CD4-positive, alpha-beta T cell treated with Interleukin-21 for 1 hour (primary cell): ENCODE measurements around the gene C2orf92.

Source experiments
- DNase-seq: peaks from one replicate; pipeline ENCODE4 v3.0.0-alpha.2; 2020

Gene C2orf92

DNA sequence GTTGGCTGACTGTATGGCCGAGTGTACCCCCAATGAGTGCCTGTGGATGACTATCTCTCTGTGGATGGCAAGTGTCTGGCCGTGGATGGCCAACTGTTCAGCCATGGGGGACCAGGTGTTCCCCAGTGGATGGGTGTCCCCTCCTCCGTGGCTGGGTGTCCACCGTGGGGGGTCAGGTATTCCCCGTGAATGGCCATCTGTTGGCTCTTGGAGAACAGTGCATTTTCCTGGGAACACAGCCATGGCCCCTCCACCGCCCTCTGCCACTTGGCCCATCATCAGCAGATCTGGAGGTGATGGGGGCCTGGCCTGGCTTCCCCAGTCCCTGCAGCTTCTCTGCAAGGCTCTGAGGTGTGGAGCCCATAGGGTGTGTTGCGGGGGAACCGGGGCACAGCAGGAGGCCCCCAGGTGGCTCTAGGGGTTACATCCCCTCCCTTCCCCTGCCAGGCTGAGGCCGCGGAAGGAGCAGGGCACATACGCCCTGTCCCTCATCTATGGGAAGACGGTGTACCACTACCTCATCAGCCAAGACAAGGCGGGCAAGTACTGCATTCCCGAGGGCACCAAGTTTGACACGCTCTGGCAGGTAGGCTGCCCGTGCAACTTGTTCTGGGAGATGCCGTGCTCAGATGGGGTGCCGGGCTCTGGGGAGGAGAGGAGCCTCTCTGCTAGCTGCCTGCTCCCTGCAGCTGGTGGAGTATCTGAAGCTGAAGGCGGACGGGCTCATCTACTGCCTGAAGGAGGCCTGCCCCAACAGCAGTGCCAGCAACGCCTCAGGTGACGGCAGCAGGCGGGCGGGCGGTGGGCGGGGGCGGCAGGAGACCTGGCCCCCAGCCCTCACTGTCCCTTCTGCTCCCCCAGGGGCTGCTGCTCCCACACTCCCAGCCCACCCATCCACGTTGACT, 63.2 kb downstream of the C2orf92 start:
- no peak for DNase-seq

DNA sequence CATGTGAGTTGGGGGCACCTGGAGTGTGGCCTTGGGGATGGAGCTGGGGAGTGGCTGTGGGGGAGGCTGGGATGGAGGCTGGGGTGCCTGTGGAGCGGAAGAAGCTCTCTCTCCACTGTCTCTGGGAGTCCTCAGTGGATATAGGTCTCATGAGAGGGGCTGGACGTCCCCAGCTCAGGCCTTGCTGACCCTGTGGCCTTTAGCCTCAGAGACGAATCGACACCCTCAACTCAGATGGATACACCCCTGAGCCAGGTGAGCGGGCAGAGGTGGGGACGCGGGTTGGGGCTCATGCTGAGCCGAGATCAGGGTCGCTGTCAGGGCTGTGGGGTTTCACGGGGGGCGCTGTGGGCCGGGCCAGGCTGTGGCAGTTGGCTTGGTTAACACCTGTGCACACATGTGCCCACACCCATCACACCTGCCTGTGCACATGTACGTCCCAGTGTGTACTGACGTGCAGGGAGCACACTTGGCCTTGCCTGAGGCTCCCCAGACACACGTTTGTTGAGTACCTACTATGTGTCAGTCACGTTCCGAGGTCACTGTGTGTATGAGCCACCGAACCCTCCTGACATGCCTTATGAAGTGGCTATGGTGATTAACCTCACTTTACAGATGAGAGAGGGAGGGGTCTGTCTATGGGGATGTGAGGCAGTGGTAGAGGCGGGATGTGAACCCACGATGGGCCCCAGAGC, 64.0 kb downstream of the C2orf92 start:
- no peak for DNase-seq

DNA sequence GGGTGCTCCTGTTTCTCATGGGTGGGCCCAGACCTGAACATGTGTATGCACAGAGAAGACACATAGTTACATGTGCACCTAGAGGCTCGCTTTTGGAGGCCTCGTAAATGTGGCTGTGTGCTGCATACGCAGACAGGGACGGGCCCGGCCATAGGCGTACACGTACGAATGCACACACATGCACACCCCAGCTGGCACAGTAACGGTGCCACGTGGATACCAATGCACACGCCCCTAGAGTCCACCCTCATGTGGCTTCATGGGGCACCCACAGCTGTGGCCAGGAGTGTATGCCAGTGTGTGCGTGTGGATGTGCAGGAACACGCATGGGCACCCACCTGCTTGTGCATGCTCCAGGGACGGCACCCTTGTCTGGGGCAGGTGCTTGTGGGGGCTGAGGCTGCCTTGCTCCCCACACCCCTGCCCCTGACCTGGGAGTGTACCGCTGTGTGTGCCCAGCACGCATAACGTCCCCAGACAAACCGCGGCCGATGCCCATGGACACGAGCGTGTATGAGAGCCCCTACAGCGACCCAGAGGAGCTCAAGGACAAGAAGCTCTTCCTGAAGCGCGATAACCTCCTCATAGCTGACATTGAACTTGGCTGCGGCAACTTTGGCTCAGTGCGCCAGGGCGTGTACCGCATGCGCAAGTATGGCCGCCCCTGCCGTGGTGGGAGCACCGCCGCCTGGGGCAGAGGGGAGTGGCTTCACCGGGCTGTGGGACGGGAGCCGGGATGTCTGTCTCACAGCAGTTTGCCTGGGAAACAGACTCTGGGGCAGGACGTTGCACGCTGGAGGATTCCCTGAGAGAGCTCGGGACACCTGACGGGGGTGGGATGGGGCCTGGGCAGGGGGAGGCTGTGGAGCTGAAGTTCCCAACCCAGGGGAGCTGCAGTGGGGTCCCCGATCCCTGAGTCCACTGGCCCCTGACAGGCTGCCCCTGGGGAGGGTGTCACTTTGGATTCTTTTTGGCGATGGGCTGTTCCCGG, 64.8 kb downstream of the C2orf92 start:
- no peak for DNase-seq

DNA sequence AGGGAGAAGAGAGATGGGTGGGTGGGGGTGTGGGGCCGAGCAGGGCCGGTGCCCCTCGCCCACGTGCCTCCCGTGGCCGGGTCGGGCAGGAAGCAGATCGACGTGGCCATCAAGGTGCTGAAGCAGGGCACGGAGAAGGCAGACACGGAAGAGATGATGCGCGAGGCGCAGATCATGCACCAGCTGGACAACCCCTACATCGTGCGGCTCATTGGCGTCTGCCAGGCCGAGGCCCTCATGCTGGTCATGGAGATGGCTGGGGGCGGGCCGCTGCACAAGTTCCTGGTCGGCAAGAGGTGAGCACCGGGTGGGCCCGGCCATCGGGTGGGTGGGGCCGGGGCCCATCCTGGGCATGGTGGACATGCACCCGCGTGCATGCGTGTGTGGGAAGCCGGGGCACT, 65.6 kb downstream of the C2orf92 start:
- no peak for DNase-seq

DNA sequence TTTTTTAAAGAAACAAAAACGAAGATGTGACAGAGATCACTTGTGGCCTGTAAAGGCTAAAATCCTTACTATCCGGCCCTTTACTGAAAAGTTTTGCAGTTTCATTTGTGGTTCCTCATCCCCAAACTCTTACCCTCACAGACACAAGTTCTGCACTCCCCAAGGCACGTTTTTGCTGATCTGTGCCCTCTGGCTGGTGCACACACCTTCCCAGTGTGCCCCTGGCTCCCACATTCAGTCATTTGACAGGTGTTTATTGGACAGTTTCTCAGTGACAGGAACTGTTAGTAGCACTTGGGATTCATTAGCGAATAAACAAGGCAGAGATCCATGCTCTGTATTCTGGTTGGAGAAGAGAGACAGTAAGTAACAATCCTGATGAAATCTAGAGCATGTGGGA, 66.7 kb downstream of the C2orf92 start:
- no peak for DNase-seq

DNA sequence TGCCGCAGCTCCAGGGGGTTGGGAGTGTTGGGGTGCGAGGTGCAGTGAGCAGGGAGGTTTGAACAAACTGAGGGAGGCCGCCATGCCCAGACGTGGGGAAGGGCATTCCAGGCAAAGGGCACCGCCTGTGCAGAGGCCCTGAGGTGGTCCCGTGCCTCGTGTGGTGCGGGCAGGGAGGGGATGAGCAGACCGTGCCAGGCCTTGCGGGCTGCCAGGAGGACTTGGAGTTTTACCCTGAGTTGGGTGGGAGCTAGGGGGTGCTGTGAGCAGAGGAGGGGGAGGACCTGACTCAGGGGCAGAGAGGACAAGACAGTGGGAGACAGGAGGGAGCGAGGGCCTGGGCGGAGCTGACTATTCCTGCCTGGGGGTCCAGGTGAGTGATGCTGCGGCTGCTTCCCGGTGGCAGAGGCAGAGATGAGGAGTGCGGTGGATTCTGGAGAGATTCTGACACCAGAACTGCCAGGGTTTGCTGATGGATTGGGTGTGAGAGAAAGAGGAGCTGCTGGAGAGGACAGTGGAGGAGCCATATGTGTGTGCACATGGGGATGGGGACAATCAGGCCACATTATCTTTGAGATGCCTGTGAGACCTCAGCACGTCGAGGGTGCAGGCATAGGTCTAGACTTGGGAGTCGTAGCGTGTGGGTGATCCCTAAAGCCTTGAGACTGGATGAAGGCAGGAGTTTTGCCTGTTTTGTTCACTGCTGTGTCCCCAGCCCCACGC, 67.3 kb downstream of the C2orf92 start:
- no peak for DNase-seq

DNA sequence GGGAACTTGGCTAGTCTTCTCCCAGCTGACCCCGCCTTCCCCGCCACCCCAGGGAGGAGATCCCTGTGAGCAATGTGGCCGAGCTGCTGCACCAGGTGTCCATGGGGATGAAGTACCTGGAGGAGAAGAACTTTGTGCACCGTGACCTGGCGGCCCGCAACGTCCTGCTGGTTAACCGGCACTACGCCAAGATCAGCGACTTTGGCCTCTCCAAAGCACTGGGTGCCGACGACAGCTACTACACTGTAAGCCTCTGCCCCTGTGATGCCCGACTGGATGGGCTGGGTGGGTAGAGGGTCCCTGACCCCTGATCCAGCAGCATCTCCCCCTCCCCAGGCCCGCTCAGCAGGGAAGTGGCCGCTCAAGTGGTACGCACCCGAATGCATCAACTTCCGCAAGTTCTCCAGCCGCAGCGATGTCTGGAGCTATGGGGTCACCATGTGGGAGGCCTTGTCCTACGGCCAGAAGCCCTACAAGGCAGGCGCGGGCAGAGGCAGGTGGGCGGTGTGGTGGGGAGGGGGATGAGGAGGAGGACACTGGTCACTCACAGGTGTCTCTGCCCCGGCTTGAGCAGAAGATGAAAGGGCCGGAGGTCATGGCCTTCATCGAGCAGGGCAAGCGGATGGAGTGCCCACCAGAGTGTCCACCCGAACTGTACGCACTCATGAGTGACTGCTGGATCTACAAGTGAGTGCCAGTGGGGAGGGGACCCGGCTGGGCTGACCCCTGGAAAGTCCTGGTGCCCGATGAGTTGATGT, 68.1 kb downstream of the C2orf92 start:
- DNase-seq: no peak

DNA sequence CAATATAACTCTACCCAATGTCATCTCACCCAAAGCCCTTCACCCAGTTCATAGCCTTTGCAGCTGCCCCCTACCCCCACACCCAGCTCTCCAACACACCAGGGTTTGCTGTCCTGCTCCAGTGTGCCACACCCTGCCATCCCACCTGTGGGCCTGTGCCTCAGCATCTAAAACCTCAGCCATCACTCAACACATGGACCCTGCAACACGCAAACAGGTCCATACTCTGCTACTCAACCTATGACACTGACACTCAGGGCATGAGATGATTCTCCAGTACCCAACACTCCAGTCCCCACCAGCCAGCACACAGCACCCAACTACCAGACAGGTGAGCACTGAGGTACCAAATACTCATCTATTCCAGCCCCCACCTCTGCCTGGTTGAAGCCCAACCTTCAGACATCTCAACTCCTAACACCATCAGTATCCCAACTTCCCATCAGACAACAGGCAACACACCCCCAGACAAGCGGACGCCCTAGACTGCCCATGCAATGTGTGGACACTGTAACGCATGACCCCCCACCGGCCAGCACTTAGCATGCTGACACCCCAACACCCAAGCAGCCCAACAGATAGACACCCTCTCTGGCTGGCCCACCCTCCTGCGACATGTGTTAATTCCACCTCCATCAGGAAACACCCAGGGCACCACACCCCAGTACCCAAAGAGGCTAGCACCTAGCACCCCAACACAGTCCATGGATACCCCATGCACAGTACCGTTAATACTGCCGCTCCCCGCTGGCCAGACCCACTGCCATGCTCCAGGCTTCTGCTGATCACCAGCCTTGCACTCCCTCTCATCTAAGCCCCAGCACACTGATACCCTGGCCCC, 68.9 kb downstream of the C2orf92 start:
- no peak for DNase-seq

DNA sequence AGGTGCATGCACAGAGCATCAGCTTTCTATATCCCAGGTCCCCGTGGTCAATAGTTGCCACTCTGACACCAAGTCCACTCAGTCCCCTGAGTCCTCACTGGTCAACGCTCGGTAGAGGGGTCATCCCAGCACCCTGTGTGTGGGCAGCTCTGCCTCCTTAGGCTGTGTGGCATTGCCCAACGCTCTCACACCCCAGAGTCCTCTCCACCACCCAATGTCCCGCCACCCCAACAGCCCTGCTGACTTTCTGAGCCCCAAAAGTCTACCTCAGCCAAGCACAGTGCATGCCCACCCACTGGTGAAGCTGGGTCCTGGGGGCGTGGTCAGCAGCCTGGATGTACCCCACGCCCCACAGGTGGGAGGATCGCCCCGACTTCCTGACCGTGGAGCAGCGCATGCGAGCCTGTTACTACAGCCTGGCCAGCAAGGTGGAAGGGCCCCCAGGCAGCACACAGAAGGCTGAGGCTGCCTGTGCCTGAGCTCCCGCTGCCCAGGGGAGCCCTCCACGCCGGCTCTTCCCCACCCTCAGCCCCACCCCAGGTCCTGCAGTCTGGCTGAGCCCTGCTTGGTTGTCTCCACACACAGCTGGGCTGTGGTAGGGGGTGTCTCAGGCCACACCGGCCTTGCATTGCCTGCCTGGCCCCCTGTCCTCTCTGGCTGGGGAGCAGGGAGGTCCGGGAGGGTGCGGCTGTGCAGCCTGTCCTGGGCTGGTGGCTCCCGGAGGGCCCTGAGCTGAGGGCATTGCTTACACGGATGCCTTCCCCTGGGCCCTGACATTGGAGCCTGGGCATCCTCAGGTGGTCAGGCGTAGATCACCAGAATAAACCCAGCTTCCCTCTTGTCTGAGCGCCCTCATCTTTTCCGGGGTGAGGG, 69.7 kb downstream of the C2orf92 start:
- no peak for DNase-seq

DNA sequence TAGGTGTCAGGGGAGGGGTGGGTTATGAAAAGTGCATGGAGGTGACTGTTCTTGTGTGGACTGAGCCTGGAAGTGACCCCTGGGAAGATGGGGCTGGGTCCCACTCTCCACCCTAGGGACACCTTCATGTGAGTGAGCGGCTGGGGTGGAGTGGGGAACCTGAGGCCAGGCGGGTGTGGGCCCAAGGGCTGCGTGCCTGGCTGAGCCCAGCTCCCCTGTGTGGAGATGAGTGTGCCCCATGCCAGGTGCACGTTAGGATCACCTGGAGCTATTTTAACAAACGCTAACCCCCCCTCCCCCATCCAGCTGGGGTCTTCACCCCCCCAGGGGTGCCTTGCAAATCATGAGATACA, 70.4 kb downstream of the C2orf92 start:
- DNase-seq: no peak

DNA sequence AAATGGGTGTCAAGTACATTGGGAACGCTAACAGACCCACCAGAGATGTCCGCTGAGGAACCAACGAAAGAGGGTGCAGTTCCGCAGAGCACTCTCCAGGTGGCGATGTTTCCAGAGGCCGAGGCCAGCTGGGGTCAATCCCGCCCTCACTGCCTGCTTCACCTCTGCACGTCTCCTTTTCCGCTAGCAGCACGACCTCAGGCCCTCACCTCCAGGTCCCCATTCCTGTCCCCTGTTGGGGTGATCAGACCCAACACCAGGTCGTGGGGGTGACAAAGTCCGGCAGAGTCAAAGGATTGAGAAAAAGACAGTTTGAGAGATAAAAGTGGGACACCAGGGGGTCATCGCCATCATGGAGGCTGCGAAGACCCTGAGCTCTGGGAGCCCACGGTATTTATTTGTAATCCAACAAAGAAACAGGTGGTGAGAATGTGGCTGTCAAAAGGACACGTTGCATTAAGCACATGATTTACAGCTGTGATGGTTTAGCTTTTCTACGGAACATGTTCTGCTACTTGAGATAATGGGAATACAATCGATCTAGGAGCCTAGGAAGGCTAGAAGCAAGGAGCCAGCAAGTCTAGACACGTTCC, 71.2 kb downstream of the C2orf92 start:
- peak; percentile 53 for DNase-seq

DNA sequence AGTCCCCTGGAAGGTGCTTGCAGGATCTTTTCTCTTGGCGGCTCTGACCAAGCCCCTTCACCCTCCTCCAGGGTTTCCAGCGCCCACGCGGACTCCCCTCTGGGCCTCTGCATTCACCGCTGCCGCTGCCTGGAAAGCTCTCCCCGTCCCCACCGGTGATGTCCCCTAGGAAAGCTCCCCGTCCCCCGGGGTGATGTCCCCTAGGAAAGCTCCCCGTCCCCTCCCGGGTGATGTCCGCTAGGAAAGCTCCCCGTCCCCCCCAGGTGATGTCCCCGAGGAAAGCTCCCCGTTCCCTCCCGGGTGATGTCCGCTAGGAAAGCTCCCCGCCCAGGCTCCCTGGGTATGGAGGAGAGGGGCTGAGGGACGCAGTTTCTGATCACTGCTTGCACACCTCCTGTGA, 71.7 kb downstream of the C2orf92 start:
- DNase-seq: no peak

DNA sequence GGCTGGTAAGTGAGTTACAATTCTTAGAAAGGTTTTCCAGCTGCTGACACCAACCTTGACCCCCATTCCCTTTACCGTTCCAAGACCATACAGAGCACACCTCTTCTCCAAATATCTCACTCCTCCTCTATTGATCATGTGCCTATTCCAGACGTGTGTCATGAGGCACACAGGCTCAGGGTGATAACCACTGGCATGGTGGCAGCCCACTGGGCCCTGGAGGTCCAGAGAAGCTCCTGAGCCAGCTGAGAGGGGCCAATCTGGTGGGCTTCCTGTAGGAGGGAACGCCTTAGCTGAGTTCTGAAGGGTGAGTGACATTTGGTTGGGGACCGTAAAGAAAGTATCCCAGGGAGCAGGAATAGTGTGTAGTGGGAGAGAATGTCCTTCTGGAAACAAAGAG, 72.2 kb downstream of the C2orf92 start:
- DNase-seq: no peak

DNA sequence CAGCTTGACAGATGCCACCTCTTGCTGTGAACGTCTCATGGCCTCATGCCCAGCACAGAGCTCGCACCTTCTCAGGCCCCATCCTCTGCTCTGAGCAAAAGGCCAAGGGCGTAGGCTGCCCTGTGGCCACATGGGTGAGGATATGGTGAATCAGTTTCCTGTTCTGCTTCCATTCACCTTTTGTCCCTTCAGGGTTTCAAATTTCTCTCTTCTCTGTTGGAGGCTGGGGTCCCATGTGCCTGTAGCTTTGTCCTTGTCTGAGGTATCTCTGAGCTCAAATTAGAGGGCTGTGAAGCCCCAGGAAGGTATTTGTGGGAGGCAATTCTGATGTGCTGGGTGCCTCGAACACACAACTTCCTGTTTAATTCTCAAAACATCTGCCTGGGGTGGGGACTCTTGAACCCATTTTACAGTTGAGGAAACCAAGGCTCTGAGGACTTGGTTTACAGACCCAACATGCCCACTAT, 72.9 kb downstream of the C2orf92 start:
- DNase-seq: peak; percentile 42

DNA sequence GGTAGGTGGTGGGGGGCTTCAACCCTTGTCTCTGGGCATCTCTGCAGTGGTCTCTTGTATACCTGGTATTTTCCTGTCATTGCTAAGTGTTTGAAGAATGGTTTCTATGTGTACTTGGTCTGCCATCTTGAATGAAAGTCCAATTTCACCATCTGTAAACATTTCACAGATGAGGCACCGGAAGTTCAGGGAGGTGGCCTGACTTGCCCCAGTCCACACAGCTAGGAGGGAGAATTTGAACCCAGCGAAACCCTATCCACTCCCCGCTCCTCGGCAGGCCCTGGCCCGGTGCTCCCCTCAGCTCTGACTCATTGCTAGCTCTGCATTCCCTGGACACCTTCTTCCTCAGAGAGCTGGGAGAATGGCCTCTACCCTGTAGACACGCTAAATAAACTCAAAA, 74.4 kb downstream of the C2orf92 start:
- no peak for DNase-seq

DNA sequence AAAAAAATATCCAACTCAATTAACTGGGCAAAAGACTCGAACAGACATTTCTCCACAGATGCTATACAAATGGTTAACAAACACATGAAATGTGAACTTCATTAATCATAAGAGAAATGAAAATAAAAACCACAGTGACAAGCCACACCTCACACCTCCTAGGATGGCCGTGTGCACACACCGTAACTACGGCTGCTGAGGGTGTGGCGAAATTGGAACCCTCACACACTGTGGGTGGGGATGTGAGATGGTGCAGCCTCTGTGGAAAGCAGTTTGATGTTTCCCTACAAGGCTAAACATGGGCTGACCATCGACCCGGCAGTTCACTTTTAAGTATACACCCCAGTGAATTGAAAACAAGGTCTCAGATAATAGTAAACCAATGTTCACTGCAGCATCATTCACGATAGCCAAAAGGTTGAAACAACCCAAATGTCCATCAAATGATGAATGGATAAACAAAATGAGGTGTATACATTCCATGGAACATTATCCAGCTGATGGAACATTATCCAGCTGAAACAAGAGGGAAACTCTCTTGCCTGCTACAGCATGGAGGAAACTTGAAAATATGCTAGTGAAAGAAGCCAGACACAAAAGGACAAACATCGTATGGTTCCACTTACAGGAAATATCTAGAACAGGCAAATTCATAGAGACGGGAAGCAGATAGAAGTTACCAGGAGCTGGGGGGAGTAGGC, 76.1 kb downstream of the C2orf92 start:
- peak; percentile 62 for DNase-seq

DNA sequence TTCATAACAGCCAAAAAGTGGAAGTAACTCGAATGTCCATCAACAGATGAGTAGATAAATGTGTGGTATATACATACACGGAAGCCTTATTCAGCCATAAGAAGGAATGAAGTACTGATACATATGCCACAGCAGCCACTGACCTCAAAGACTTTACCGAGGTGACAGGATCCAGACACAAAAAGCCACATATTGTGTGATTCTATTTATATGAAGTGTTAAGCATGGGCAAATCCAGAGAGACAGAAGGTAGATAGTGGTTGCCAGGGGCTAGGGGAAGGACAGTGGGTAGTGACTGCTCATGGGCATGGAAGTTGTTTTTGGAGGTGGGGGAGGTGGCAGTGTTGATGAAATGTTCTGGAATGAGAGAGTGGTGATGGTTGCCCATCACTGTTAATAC, 77.8 kb downstream of the C2orf92 start:
- DNase-seq: peak; percentile 30

DNA sequence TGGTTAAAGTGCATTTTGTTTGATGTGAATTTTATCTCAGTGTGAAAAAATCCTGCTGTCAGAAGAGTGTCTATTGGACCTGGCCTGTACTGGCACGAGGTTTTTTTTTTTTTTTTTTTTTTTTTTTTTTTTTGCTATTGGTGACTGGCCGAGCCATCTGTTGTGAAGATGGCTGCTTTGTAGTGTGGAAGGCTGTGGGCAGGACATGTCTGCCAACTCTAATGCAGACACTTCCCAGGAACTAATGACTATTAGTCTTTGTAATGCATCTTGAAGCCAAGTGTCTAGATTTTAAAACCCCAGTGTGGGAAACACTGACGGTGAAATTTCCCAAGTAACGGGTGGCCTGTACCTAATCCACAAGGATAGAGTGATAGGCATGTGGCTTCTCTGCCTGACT, 78.2 kb downstream of the C2orf92 start:
- no peak for DNase-seq

DNA sequence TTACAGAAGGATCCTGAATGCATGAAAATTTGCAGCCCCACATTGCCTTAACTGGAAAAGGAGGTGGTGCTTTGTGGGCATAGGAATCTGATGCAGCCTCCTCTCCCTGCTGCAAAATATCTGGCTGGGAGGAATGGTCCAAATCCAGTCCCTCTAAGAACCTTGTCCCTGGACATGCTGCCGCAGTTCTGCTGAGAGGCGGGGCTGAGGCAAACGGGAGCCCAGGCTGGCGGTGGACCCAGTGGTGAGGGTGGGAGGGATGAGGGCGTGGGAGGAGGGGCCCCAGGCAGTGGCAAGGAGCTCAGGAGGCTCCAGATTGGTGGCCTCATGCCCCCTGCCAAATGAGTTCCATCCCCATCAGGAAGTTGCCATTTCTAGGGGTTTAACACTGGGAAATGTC, 80.1 kb downstream of the C2orf92 start:
- no peak for DNase-seq
